Trophoblast cell (in vitro differentiated cells and primary cell): ENCODE data around the gene ZNF677. TPM values are rescaled to one million over a fixed set of nuclear protein-coding genes. Genes with fewer than 3 reads are reported as not detected.
A peak's percentile ranks its signal among the peaks of the same experiment; 100 is the strongest.
"Not testable (repeated sequence)": the region's sequence is repeated elsewhere in the genome, so short reads cannot be mapped to it uniquely, and the experiment has no call there.

Experiments used
- DNase-seq, 2 donors: peaks; one replicate each; pipeline ENCODE4 v3.0.0-alpha.2; 2016
- H2AFZ ChIP-seq: 2 replicates; pipeline ENCODE4 v1.6.1; 2013; ENCODE audit warnings: low read length, moderate library complexity, mild to moderate bottlenecking; ENCODE audit not compliant: insufficient read depth, poor library complexity
- H2AK5ac ChIP-seq: 2 replicates; pipeline ENCODE4 v1.6.1; 2013; ENCODE audit warnings: mild to moderate bottlenecking, low read length
- H2BK120ac ChIP-seq: 2 replicates; pipeline ENCODE4 v1.6.1; 2013; ENCODE audit warnings: low read length, mild to moderate bottlenecking, moderate library complexity; ENCODE audit not compliant: insufficient read depth, poor library complexity
- H2BK12ac ChIP-seq: 2 replicates; pipeline ENCODE4 v1.6.1; 2013; ENCODE audit warnings: mild to moderate bottlenecking, low read length, moderate library complexity
- H2BK5ac ChIP-seq: 2 replicates; pipeline ENCODE4 v1.6.1; 2013; ENCODE audit warnings: low read length, low read depth, moderate library complexity, mild to moderate bottlenecking; ENCODE audit not compliant: poor library complexity
- H3K14ac ChIP-seq: 2 replicates; pipeline ENCODE4 v1.6.1; 2013; ENCODE audit warnings: mild to moderate bottlenecking, low read length
- H3K18ac ChIP-seq: 2 replicates; pipeline ENCODE4 v1.6.1; 2013; ENCODE audit warnings: mild to moderate bottlenecking, low read length
- H3K23ac ChIP-seq: 2 replicates; pipeline ENCODE4 v1.6.1; 2013; ENCODE audit warnings: low read length
- H3K27ac ChIP-seq: 2 replicates; pipeline ENCODE4 v1.5.1; 2013; ENCODE audit warnings: low read depth, mild to moderate bottlenecking, inconsistent platforms, low read length, moderate library complexity
- H3K27me3 ChIP-seq: 2 replicates; pipeline ENCODE4 v1.6.1; 2013; ENCODE audit warnings: inconsistent platforms, mild to moderate bottlenecking, low read length, moderate library complexity; ENCODE audit not compliant: insufficient read depth
- H3K36me3 ChIP-seq, 2 experiments: 1 replicate in 1 of 2; 2 replicates in 1 of 2; pipeline ENCODE4 v1.6.1; 2013; ENCODE audit warnings: low read length in 2 of 2, mild to moderate bottlenecking in 2 of 2, moderate library complexity in 1 of 2; ENCODE audit not compliant: insufficient read depth in 2 of 2, control insufficient read depth in 1 of 2
- H3K4ac ChIP-seq: 2 replicates; pipeline ENCODE4 v1.6.1; 2013; ENCODE audit warnings: low read depth, mild to moderate bottlenecking, low read length, moderate library complexity
- H3K4me1 ChIP-seq, 2 experiments: 1 replicate in 1 of 2; 2 replicates in 1 of 2; pipeline ENCODE4 v1.6.1; 2013; ENCODE audit warnings: low read length in 2 of 2, mild to moderate bottlenecking in 2 of 2, moderate library complexity in 1 of 2; ENCODE audit not compliant: insufficient read depth in 2 of 2, control insufficient read depth in 1 of 2
- H3K4me2 ChIP-seq: 2 replicates; pipeline ENCODE4 v1.6.1; 2013; ENCODE audit warnings: inconsistent platforms, mild to moderate bottlenecking, low read length, moderate library complexity
- H3K4me3 ChIP-seq: 2 replicates; pipeline ENCODE4 v1.5.1; 2013; ENCODE audit warnings: mild to moderate bottlenecking, low read depth, low read length, inconsistent platforms
- H3K79me1 ChIP-seq: one replicate; pipeline ENCODE4 v1.6.1; 2013; ENCODE audit warnings: low read length
- H3K79me2 ChIP-seq: 2 replicates; pipeline ENCODE4 v1.6.1; 2013; ENCODE audit warnings: low read length, mild to moderate bottlenecking; ENCODE audit not compliant: control insufficient read depth, insufficient read depth, poor library complexity
- H3K9ac ChIP-seq: 2 replicates; pipeline ENCODE4 v1.6.1; 2013; ENCODE audit warnings: mild to moderate bottlenecking, low read length
- H3K9me3 ChIP-seq: 2 replicates; pipeline ENCODE4 v1.6.1; 2013; ENCODE audit warnings: low read depth, mild to moderate bottlenecking, control low read depth, inconsistent platforms, low read length; ENCODE audit not compliant: insufficient read depth
- H4K12ac ChIP-seq: 2 replicates; pipeline ENCODE4 v1.6.1; 2013; ENCODE audit warnings: low read depth, mild to moderate bottlenecking, low read length, moderate library complexity
- H4K8ac ChIP-seq: 2 replicates; pipeline ENCODE4 v1.6.1; 2013; ENCODE audit warnings: low read depth, mild to moderate bottlenecking, low read length, moderate library complexity
- H4K91ac ChIP-seq: one replicate; pipeline ENCODE4 v1.6.1; 2013; ENCODE audit warnings: low read depth, mild to moderate bottlenecking, low read length, moderate library complexity
- WGBS: extraction: QIAGEN DNeasy Blood & Tissue Kit; methylation state at CpG from one replicate; pipeline ENCODE4 v1.1.7; 2013; ENCODE audit warnings: missing lambda C conversion rate; ENCODE audit not compliant: insufficient read length, insufficient coverage; ENCODE audit errors: extremely low coverage; 5-methylcytosine and 5-hydroxymethylcytosine counted together
- polyA plus RNA-seq: library from polyadenylated mRNA; stranded (reverse); fragments of 200-250 nt; gene quantifications from 2 replicates; pipeline ENCODE4 v1.2.3, GENCODE V29; 2013

ZNF677 gene
- polyA plus RNA-seq: 20.8 and 21.9 TPM in 2 replicates

DNA sequence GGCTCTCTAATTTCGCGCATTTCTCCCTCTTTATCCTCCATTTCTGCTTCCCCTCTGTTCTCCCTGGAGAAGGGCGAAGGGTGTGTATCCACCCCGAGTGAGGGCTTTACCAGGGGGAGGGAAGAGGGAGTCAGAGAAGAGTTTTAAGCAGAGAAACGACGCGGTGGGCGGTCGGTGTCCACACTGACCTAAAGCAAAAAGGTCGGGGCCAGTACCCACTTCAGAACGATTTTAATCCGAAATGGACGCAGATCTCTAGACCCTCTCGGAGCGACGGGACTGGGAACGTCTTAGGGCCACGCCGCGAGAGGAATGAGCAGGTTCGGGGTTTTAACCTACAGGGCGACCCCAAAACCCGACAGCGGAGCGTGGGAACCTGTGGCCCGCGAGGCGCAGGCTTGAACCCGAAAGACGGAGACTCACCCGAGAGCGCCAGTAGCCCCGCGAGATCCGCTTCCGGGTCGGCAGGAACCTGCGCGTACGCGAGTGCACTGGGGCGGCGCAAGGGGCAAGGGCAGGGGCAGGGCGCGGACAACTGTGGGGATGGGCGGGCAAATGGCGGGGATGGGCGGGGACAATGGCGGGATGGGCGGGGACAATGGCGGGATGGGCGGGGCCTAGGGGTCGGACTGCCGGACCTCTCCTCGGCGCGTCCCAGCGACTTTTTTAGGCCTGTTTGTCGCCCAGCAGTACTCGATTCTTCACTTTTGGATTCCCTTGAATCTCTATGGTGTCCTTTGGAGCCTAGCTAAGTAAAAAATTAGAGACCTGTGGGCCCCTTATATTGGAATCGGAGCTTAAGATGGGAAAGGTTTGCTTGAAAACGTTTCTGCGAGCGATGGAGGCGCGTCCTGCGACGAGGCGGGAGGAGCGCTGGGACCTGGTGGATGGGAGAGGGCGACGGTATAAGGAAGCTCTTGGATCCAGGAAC, at the start of gene ZNF677:
Gene ZNF677, minus strand, starts transcription at position 463 of the 931 bp plus-strand sequence. CDS start 3,323 bp downstream, outside the sequence.
- Histone ChIP-seq H2BK12ac (no peak within 1 kb of the TSS), H3K14ac (peak within 1 kb of the TSS; percentile 5), H3K23ac (no peak within 1 kb of the TSS), H3K9ac (peak within 1 kb of the TSS; percentile 89), H4K8ac (peak within 1 kb of the TSS; percentile 68), H2BK5ac (no peak within 1 kb of the TSS), H3K79me1 (peaks cover 4% of the 10 kb centered on the region), H3K4me3 (peak within 1 kb of the TSS; percentile 96), H3K36me3 (peaks cover 2 to 6% of the 10 kb centered on the region in 2 experiments), H2BK120ac (peak within 1 kb of the TSS; percentile 1), H2AK5ac (no peak within 1 kb of the TSS), H2AFZ (peak within 1 kb of the TSS; percentile 61), H4K91ac (peak within 1 kb of the TSS; percentile 59), H3K27me3 (no peaks in the 10 kb centered on the region), H3K4me1 (no peaks in the 10 kb centered on the region), H3K79me2 (no peaks in the 10 kb centered on the region), H3K18ac (peak within 1 kb of the TSS; percentile 5), H3K27ac (no peak within 1 kb of the TSS), H4K12ac (peak within 1 kb of the TSS; percentile 26), H3K4me2 (peak within 1 kb of the TSS; percentile 95), H3K4ac (no peak within 1 kb of the TSS), H3K9me3 (peaks cover 5% of the 10 kb centered on the region)
- WGBS: no CpG with 5 or more reads among the region's 72 CpGs
- DNase-seq: peak; percentile 54 to 71

DNA sequence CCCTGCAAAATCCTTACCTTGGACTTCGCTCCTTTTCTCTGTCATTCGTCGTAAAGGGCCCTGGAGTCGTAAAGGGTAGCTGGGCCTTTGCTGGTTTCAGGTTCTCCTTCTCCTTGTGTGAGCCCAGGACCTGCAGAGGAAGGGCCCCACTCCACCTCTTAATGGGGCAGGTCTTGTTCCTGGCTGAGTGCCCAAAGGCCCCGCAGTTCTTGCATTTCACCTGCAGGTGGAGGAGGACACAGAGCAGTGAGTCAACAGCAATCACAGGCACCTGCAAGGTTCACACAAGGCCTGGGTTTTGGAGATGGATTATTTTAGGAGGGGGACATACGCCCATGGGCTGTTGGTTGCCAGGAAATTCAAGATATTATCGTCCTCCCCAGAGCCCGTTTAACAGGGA, 46.7 kb upstream of the ZNF677 start:
- not testable (repeated sequence) for H3K4me1 ChIP-seq, H2AK5ac ChIP-seq, H3K18ac ChIP-seq, H3K36me3 ChIP-seq, H4K12ac ChIP-seq, H2BK12ac ChIP-seq, H3K14ac ChIP-seq, H3K27ac ChIP-seq, DNase-seq, H4K8ac ChIP-seq, H3K27me3 ChIP-seq, H3K23ac ChIP-seq, H3K9ac ChIP-seq, H3K4me3 ChIP-seq, H3K79me2 ChIP-seq, H2BK5ac ChIP-seq, H4K91ac ChIP-seq, H3K4me2 ChIP-seq, H3K79me1 ChIP-seq, H2AFZ ChIP-seq, H2BK120ac ChIP-seq, H3K4ac ChIP-seq
- no CpG with 5 or more reads among the region's 8 CpGs for WGBS
- peaks cover 10% of the 10 kb centered on the region for H3K9me3 ChIP-seq

DNA sequence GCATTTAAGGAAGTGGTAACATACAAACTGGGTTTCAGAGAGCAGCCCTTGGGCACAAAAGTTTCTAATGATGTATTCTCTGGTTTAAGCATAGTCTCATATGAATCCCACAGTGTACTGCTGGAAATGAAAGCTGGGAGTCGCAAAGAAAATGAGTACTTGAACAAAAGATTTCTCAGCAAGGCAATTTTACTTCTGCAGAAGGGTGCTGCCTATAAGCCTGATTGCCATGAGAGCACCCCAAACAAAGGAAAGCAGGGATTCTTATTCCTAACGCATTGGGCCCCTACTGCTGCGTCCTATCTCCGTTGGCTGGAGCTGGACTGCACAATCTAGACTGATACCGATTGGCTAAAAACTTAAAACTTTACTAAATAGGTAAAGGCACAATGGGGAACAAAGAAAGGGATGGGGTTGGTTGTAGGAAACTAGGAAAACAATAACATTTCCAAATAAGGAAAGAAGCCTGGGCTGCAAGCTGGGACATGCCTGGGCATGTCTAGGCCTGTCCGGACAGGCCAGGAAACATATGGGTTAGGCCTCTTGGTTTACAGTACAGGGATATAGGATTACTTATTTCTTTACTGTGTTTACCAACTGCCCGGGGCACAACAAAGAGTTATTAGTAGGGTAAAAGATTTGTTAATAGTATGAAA, 40.2 kb upstream of the ZNF677 start:
- Histone ChIP-seq H3K9me3 (peaks cover 31% of the 10 kb centered on the region), H2BK120ac (no peak overlapping the region), H4K8ac (no peak overlapping the region), H3K27ac (no peak overlapping the region), H3K4me2 (no peak overlapping the region), H3K27me3 (peaks cover 3% of the 10 kb centered on the region), H3K9ac (no peak overlapping the region), H4K91ac (no peak overlapping the region), H3K23ac (no peak overlapping the region), H3K4ac (no peak overlapping the region), H4K12ac (no peak overlapping the region), H3K36me3 (no peaks in the 10 kb centered on the region), H3K14ac (no peak overlapping the region), H3K4me3 (no peak overlapping the region), H2AFZ (no peak overlapping the region), H2AK5ac (no peak overlapping the region), H2BK5ac (no peak overlapping the region), H2BK12ac (no peak overlapping the region), H3K18ac (no peak overlapping the region), H3K79me1 (no peaks in the 10 kb centered on the region), H3K79me2 (no peaks in the 10 kb centered on the region), H3K4me1 (no peaks in the 10 kb centered on the region)
- no CpG with 5 or more reads among the region's 7 CpGs for WGBS
- DNase-seq: no peak

DNA sequence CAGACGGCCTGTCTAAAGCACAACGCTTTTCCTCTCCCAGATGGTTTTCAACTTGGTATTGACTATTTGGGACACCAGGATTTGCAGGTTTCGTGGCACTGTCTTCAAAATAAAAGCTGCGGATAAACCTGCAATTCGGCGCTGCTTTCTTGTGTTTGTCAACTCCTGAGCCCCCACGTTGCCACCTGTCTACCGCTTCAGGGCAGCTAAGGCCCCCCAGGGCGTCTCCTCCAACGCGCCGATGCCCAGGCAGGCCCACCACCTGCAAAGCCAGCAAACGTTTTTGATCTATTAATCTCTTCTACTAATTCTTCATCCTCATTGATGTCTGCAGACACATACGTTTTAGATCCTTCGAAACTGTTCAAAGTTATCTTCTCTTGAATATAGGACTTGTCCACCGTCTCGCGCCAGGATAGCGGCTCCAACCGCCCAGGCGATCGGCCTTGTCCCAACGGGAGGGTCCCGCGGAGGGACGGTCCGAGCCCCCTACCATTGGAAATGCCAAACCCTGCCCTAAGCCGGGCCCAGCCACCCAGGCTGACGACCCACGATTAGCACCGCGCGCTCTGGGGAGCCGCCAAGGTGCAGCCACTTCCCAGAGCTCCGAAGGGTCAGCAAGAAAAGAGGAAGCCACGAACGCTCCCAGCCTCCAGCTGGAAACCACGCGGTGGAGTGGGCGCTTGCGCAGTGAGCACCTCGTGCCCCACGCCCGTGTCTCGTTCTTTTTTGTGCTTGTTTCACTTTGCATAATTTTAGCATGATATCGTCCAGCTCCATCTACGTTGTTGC, 36.3 kb upstream of the ZNF677 start:
- Histone ChIP-seq H3K9ac (no peak overlapping the region), H3K27me3 (peaks cover 3% of the 10 kb centered on the region), H4K91ac (no peak overlapping the region), H2BK120ac (no peak overlapping the region), H3K79me1 (no peaks in the 10 kb centered on the region), H3K79me2 (no peaks in the 10 kb centered on the region), H3K27ac (no peak overlapping the region), H3K9me3 (peaks cover 19% of the 10 kb centered on the region), H2AFZ (no peak overlapping the region), H3K4me3 (no peak overlapping the region), H3K23ac (no peak overlapping the region), H4K8ac (no peak overlapping the region), H4K12ac (no peak overlapping the region), H2BK12ac (no peak overlapping the region), H2BK5ac (no peak overlapping the region), H3K36me3 (no peaks in the 10 kb centered on the region), H2AK5ac (no peak overlapping the region), H3K18ac (no peak overlapping the region), H3K4me2 (no peak overlapping the region), H3K4ac (no peak overlapping the region), H3K14ac (no peak overlapping the region), H3K4me1 (no peaks in the 10 kb centered on the region)
- WGBS: no CpG with 5 or more reads among the region's 47 CpGs
- no peak for DNase-seq
